CD4-positive, alpha-beta T cell (primary cell): Measurements from ENCODE around the gene KRTAP4-1. TPM values are rescaled to one million over a fixed set of nuclear protein-coding genes. Genes with fewer than 3 reads are reported as not detected.

ENCODE experiments used
- ATAC-seq: fragments of 200-7000 bp; cut with Tn5 transposase; one replicate; pipeline ENCODE4 v1.10.0; 2022; ENCODE audit warnings: mild to moderate bottlenecking; ENCODE audit not compliant: poor library complexity
- CTCF ChIA-PET: fragments of 350-600 bp; sonication (Branson Sonifier 250); formaldehyde crosslinking; loops from one replicate; lab custom pipeline; 2021; ENCODE audit warnings: antibody characterized with exemption, inconsistent platforms; lab: Charles Lee
- POLR2A ChIA-PET: fragments of 350-600 bp; sonication (Branson Sonifier 250); formaldehyde crosslinking; loops from one replicate; lab custom pipeline; 2021; ENCODE audit warnings: antibody characterized with exemption, inconsistent platforms; lab: Charles Lee
- DNase-seq, 14 experiments: peaks; one replicate each; pipeline ENCODE4 v3.0.0-alpha.2; 2013 to 2020; ENCODE audit warnings: mixed read lengths in 2 of 14
- H3K27ac ChIP-seq, 2 donors: one replicate each; pipeline versions ENCODE4 v1.5.1 to v1.7.0; 2013; ENCODE audit warnings: low read length in 2 of 2, low read depth in 1 of 2, mild to moderate bottlenecking in 1 of 2
- H3K27me3 ChIP-seq, 2 experiments: 1 replicate in 1 of 2; 2 replicates in 1 of 2; pipeline versions ENCODE4 v1.6.1 to v1.7.0; 2013; ENCODE audit warnings: low read length in 2 of 2, control low read depth in 1 of 2, mild to moderate bottlenecking in 1 of 2, moderate library complexity in 1 of 2; ENCODE audit not compliant: insufficient read depth in 2 of 2, control insufficient read depth in 1 of 2
- H3K36me3 ChIP-seq: one replicate; pipeline ENCODE4 v1.6.1; 2013; ENCODE audit warnings: low read length, control low read depth; ENCODE audit not compliant: insufficient read depth
- H3K4me1 ChIP-seq: one replicate; pipeline ENCODE4 v1.6.1; 2013; ENCODE audit warnings: low read length, control low read depth; ENCODE audit not compliant: insufficient read depth
- H3K4me3 ChIP-seq: one replicate; pipeline ENCODE4 v1.5.1; 2013; ENCODE audit warnings: mild to moderate bottlenecking, low read length, moderate library complexity
- H3K9me3 ChIP-seq, 2 experiments: 1 replicate in 1 of 2; 2 replicates in 1 of 2; pipeline versions ENCODE4 v1.6.1 to v1.7.0; 2013; ENCODE audit warnings: low read length in 2 of 2, mild to moderate bottlenecking in 2 of 2, control low read depth in 1 of 2, moderate library complexity in 1 of 2; ENCODE audit not compliant: control insufficient read depth in 1 of 2, insufficient read depth in 1 of 2
- H3K27ac Mint-ChIP-seq: one replicate; pipeline ENCODE4 v1.8.0; 2020; ENCODE audit warnings: mixed read lengths
- H3K27me3 Mint-ChIP-seq: one replicate; pipeline ENCODE4 v1.8.0; 2021; ENCODE audit warnings: mixed read lengths
- H3K36me3 Mint-ChIP-seq: one replicate; pipeline ENCODE4 v1.8.0; 2021; ENCODE audit warnings: low read depth, mixed read lengths
- H3K4me1 Mint-ChIP-seq: one replicate; pipeline ENCODE4 v1.8.0; 2021; ENCODE audit warnings: low read depth, mixed read lengths
- H3K4me3 Mint-ChIP-seq: one replicate; pipeline ENCODE4 v1.8.0; 2020; ENCODE audit warnings: mild to moderate bottlenecking, mixed read lengths
- H3K9me3 Mint-ChIP-seq: one replicate; pipeline ENCODE4 v1.8.0; 2020; ENCODE audit warnings: mixed read lengths
- intact Hi-C, 2 experiments: fragments of 100-400 bp; cut with DNase I in 1 of 2; cut with micrococcal nuclease in 1 of 2; formaldehyde crosslinking; loops; one replicate each; pipeline versions ENCODE4 v1.15.1 to v1.9.0; 2023 to 2025; cut with DNase I, micrococcal nuclease
- total RNA-seq, 174 experiments: library from RNA in 2 of 174; stranded (reverse) in 2 of 174; gene quantifications; one replicate each; pipeline ENCODE4 v1.2.3 and lab custom pipeline; 2021 to 2026
- TF ChIP-seq, protein P1 (sequence below): fragments of 200-600 bp; IDR thresholded peaks from one replicate; pipeline ENCODE4 v1.8.0; 2022; ENCODE audit warnings: antibody characterized with exemption, mild to moderate bottlenecking

KRTAP4-1 gene
- total RNA-seq, 2 experiments from 2014 or later, result not detected

- Mint-ChIP-seq H3K27ac (no peak overlapping the region), H3K4me3 (no peak overlapping the region), H3K36me3 (no peaks in the 10 kb centered on the region), H3K27me3 (peaks cover 26% of the 10 kb centered on the region), H3K9me3 (no peaks in the 10 kb centered on the region), H3K4me1 (no peaks in the 10 kb centered on the region)
- intact Hi-C loops, result no loop called here
- CTCF ChIA-PET, result no interaction called here
- no peak for ATAC-seq
- no peak overlapping the region for H3K4me3 ChIP-seq
- no peaks in the 10 kb centered on the region for H3K4me1 ChIP-seq
- H3K27ac ChIP-seq, result no peak overlapping the region
- DNase-seq, result no peak
- no peaks in the 10 kb centered on the region for H3K36me3 ChIP-seq
- TF ChIP-seq, protein P1, sequence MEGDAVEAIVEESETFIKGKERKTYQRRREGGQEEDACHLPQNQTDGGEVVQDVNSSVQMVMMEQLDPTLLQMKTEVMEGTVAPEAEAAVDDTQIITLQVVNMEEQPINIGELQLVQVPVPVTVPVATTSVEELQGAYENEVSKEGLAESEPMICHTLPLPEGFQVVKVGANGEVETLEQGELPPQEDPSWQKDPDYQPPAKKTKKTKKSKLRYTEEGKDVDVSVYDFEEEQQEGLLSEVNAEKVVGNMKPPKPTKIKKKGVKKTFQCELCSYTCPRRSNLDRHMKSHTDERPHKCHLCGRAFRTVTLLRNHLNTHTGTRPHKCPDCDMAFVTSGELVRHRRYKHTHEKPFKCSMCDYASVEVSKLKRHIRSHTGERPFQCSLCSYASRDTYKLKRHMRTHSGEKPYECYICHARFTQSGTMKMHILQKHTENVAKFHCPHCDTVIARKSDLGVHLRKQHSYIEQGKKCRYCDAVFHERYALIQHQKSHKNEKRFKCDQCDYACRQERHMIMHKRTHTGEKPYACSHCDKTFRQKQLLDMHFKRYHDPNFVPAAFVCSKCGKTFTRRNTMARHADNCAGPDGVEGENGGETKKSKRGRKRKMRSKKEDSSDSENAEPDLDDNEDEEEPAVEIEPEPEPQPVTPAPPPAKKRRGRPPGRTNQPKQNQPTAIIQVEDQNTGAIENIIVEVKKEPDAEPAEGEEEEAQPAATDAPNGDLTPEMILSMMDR, result no peak
- POLR2A ChIA-PET, result no interaction called here
- H3K27me3 ChIP-seq, result no peaks in the 10 kb centered on the region
- H3K9me3 ChIP-seq, result peaks cover 0 to 5% of the 10 kb centered on the region in 2 experiments
Measured at GRCh38 chr17:41186872-41187271, 2.2 kb upstream of the KRTAP4-1 start.

DNA sequence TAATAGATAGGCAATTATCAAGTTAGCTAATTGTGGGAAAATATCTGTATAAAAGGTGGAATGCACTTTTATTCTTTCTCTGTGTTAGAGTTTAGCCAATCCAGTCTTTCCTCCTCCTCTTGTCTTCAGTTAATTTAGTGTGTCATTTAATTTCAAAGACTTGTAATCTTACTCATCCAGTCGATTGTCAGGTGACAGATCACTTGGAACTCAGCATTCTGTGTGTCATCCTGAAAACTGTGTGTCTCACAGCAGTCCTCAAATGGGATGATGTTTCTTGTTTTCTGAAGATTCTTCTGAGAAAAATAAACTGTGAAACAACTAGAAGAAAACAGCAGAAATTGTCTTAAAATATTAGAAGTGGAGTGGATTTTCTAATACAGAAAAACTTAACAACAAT is 290 bp upstream of the KRTAP4-1 start:
- no peaks in the 10 kb centered on the region for H3K9me3 Mint-ChIP-seq
- POLR2A ChIA-PET, result no interaction called here

DNA sequence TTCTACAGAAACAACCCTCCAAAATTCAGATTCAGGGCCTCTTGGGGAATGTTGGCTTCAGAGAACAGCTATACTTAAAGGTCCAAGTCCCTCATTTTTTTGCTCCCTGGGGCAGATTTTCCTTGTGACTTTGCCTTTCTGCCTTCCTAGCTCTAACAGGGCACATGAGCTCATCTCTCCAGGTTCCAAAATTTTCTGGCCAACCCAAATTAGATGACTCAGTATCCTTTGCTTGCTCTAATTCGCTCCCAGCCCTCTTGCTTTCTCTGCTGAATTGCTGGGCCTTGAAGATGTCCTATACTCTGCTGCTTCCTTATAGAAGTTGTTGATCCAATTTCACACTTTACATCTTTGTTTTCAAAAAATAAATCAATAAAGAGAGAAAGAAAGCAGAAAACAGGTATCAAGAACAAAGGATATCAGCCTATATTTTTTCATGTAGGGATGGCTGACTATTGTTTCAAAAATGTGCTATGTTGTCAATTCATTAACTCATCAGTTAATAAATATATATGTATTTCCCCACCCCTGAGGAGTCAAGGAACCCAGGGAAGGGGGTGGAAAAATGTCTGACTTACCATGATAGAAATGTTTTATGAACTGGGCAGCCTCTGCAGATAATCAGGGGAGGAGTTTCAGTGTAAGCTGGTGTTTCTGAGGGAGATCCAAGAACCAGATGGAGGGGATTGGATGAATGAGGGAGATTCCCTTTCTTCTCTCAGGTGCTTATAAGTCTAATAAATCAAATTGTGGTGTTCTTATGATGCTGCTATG is 5.7 kb downstream of the KRTAP4-1 start:
- H3K36me3 ChIP-seq, result no peaks in the 10 kb centered on the region
- no peak for DNase-seq
- POLR2A ChIA-PET, result no interaction called here
- Mint-ChIP-seq H3K9me3 (no peaks in the 10 kb centered on the region), H3K4me3 (no peak overlapping the region), H3K27ac (no peak overlapping the region), H3K4me1 (no peaks in the 10 kb centered on the region), H3K36me3 (no peaks in the 10 kb centered on the region), H3K27me3 (peaks cover under 1% of the 10 kb centered on the region)
- intact Hi-C loops, result no loop called here
- no peaks in the 10 kb centered on the region for H3K9me3 ChIP-seq
- CTCF ChIA-PET, result no interaction called here
- TF ChIP-seq, protein P1, result no peak
- H3K27me3 ChIP-seq, result no peaks in the 10 kb centered on the region
- no peak overlapping the region for H3K4me3 ChIP-seq
- no peak overlapping the region for H3K27ac ChIP-seq
- no peaks in the 10 kb centered on the region for H3K4me1 ChIP-seq
- ATAC-seq, result no peak

More for the DNA sequence above, 290 bp upstream of the KRTAP4-1 start:
- CTCF ChIA-PET, result no interaction called here
- TF ChIP-seq, protein P1, result no peak
- H3K27ac Mint-ChIP-seq, result no peak overlapping the region
- H3K36me3 Mint-ChIP-seq, result no peaks in the 10 kb centered on the region
- intact Hi-C loops, result no loop called here
- Histone ChIP-seq H3K9me3 (peaks cover 0 to under 1% of the 10 kb centered on the region in 2 experiments), H3K36me3 (no peaks in the 10 kb centered on the region), H3K27ac (no peak overlapping the region), H3K27me3 (no peaks in the 10 kb centered on the region), H3K4me3 (no peak overlapping the region), H3K4me1 (no peaks in the 10 kb centered on the region)
- H3K27me3 Mint-ChIP-seq, result peaks cover 19% of the 10 kb centered on the region
- H3K4me1 Mint-ChIP-seq, result no peaks in the 10 kb centered on the region
- H3K4me3 Mint-ChIP-seq, result no peak overlapping the region
- no peak for DNase-seq
- no peak for ATAC-seq
